NCI-H69 (cell line): ENCODE data around the gene DAPK1.

ENCODE experiments used
- DNase-seq: peaks from one replicate; lab custom pipeline; 2025; lab: John Stamatoyannopoulos, UW

DAPK1 gene

GRCh38 chr9:87594662-87595061, 97.0 kb downstream of the DAPK1 start:
- DNase-seq, result no peak

- no peak for DNase-seq
Measured at GRCh38 chr9:87595610-87596009, 97.9 kb downstream of the DAPK1 start.

- no peak for DNase-seq
Measured at GRCh38 chr9:87596862-87597261, 99.2 kb downstream of the DAPK1 start.

- no peak for DNase-seq
Measured at GRCh38 chr9:87597710-87598443, 100.2 kb downstream of the DAPK1 start.

- DNase-seq, result peak; percentile 4
Measured at GRCh38 chr9:87599901-87600610, 102.4 kb downstream of the DAPK1 start.

- DNase-seq, result peak; percentile 50
Measured at GRCh38 chr9:87601176-87601575, 103.5 kb downstream of the DAPK1 start.

GRCh38 chr9:87601595-87601994, 103.9 kb downstream of the DAPK1 start:
- DNase-seq, result no peak

- no peak for DNase-seq
Measured at GRCh38 chr9:87602933-87603643, 105.4 kb downstream of the DAPK1 start.

- DNase-seq, result no peak
Measured at GRCh38 chr9:87603854-87604490, 106.3 kb downstream of the DAPK1 start.

- no peak for DNase-seq
Measured at GRCh38 chr9:87604886-87605588, 107.4 kb downstream of the DAPK1 start.

- no peak for DNase-seq
Measured at GRCh38 chr9:87605676-87606075, 108.0 kb downstream of the DAPK1 start.

- peak; percentile 31 for DNase-seq
Measured at GRCh38 chr9:87606841-87607521, 109.3 kb downstream of the DAPK1 start.

- DNase-seq, result no peak
Measured at GRCh38 chr9:87607859-87608258, 110.2 kb downstream of the DAPK1 start.

GRCh38 chr9:87609002-87609401, 111.3 kb downstream of the DAPK1 start:
- no peak for DNase-seq

GRCh38 chr9:87609486-87609885, 111.8 kb downstream of the DAPK1 start:
- DNase-seq, result no peak

- no peak for DNase-seq
Measured at GRCh38 chr9:87610200-87611155, 112.8 kb downstream of the DAPK1 start.

- DNase-seq, result no peak
Measured at GRCh38 chr9:87611776-87612175, 114.1 kb downstream of the DAPK1 start.

GRCh38 chr9:87612536-87612935, 114.9 kb downstream of the DAPK1 start:
- DNase-seq, result no peak

- DNase-seq, result no peak
Measured at GRCh38 chr9:87613265-87614111, 115.8 kb downstream of the DAPK1 start.
